GM21381 (cell line): Measurements from ENCODE around the gene FYB1.
"Not testable (repeated sequence)": the region's sequence is repeated elsewhere in the genome, so short reads cannot be mapped to it uniquely, and the experiment has no call there.

ENCODE experiments used
- ATAC-seq: cut with Tn5 transposase; IDR thresholded peaks from one replicate; pipeline ENCODE4 v1.9.1; 2021; ENCODE audit warnings: mild to moderate bottlenecking, moderate library complexity; ENCODE audit not compliant: unreplicated experiment

The FYB1 gene

DNA sequence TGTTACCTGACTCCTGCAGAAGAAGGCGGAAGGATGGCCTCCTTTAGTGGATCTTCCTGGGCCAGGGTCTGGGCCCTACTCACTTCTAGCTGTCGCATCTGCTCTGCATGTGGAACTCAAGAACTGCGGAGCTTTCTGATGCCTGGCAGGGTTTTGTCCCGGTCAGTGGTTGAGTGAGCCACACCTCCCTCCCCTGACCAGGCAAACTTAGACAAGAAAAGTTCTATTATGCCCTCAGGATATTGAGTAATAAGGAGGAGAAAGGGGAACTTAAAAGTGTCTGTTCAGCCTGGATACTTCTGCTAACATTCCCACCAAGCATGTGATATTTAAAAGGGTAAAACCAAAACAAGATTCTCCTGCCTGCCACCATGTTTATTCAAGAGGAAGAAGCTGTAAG lies at the start of gene FYB1:
Gene FYB1 (minus strand): TSS at position 127 of the 400 bp plus-strand sequence. CDS start 16,603 bp downstream, outside the sequence.
- no peak for ATAC-seq

GRCh38 chr5:39267186-39267585 lies 47.8 kb upstream of the FYB1 start:
- no peak for ATAC-seq

DNA sequence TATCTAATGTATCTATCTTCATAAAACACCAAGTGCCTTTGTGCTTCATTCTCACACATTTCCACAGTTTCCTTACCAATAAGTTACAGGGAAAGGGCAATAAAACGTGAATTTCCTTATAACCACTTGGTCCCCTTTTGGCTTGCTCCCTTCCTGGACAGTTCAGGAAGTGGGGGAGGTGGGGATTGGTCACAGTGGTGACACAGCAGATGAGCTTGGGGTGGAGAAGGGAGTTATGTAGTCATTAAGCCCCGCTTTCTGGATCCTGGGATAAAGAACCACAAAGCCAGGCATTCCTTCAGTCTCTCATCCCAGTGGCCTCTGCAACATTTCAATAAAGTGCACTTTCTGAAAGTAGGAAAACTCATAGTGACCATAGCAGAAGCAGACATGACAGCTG lies 47.1 kb upstream of the FYB1 start:
- ATAC-seq = no peak

- ATAC-seq = peak; percentile 92
These were observed 45.2 kb upstream of the FYB1 start for GRCh38 chr5:39264528-39264927.

DNA sequence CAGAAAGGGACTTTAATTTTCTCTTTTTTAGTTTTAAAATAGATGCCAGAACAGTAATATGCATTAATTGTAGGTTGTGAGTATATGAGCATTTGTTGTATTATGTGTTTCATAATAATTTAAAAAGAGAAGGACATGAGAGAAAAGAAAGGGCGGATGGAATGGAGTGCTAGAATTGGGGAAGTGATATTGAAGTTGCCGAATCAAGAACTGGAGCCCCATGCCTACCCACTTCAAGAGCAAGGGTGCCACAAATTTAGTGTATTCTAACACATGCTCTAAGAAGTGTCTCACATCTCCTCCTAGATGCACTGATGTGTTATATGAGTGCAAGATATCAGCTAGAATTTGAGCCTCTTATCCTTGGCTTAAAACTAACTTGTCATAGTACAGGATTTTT lies 43.6 kb upstream of the FYB1 start:
- no peak for ATAC-seq

- ATAC-seq = no peak
These were observed 40.7 kb upstream of the FYB1 start for GRCh38 chr5:39260095-39260494.

- no peak for ATAC-seq
These were observed 38.2 kb upstream of the FYB1 start for GRCh38 chr5:39257554-39257953.

DNA sequence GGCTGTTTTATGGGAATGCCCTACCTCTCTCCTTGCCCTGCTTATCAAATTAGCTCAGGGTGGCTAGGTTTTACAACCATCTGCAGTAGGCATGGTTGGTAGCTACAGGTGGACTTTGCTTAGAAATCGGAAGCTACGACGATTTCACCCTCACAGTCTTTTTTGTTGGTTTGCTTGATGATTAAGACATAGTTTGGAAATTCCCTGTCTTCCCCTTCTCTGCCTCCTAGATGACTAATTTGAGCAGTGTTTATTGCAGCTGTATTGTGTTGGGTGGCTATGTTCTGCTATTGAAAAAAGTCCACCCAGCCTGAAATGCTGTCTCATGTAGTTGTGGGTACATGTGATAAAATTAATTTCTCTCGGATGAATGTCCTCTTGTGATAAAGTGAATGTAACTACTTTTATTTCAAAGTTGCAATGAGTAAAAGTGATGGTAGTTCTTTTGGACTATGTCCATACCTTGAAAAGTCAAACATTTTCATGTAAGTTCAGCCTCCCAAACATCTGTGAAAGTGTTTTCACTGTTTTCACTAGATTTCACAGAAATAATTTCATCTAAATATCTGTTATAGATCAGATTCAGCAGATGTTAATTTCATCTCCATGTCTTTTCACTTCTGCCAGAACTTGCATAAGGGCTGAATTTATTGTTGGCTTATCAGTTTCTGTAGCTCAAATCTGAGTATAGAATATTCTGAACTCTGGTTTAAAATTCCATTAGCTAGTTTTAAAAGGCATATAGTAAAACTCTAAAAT lies 37.3 kb upstream of the FYB1 start:
- ATAC-seq = peak; percentile 72

DNA sequence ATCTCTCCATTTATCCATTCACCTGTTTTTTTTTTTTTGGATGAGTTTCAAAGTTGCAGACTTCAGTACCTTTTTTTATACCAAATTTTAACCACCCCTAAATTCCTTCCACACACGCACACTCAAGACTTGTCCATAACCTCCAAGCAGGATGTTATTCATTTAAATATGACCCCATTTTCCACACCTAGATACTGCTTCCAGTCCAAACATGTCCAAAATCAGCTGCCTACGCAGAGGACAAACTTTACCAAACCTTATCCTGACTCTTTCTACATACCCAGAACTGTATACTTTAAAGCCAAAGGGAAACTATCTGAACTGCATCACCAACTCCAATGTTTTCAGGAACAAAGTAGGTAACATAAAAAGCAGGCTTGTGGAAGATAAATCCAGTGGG lies 36.0 kb upstream of the FYB1 start:
- ATAC-seq = no peak

GRCh38 chr5:39254671-39255070 lies 35.3 kb upstream of the FYB1 start:
- ATAC-seq = no peak

GRCh38 chr5:39253196-39253595 lies 33.8 kb upstream of the FYB1 start:
- no peak for ATAC-seq

GRCh38 chr5:39249564-39250274 lies 30.4 kb upstream of the FYB1 start:
- no peak for ATAC-seq

- ATAC-seq = no peak
These were observed 29.7 kb upstream of the FYB1 start for GRCh38 chr5:39249069-39249468.

DNA sequence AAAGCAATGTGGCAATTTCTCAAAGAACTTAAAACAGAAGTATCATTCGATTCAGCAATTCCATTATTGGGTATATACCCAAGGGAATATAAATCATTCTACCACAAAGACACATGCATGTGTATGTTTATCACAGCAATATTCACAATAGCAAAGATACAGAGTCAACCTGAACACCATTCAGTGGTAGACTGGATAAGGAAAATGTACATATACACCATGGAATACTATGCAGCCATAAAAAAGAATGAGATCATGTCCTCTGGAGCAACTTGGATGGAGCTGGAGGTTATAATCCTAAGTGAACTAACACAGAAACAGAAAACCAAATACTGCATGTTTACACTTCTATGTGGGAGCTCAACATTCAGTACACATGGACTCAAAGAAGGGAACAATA lies 21.4 kb upstream of the FYB1 start:
- no peak for ATAC-seq

DNA sequence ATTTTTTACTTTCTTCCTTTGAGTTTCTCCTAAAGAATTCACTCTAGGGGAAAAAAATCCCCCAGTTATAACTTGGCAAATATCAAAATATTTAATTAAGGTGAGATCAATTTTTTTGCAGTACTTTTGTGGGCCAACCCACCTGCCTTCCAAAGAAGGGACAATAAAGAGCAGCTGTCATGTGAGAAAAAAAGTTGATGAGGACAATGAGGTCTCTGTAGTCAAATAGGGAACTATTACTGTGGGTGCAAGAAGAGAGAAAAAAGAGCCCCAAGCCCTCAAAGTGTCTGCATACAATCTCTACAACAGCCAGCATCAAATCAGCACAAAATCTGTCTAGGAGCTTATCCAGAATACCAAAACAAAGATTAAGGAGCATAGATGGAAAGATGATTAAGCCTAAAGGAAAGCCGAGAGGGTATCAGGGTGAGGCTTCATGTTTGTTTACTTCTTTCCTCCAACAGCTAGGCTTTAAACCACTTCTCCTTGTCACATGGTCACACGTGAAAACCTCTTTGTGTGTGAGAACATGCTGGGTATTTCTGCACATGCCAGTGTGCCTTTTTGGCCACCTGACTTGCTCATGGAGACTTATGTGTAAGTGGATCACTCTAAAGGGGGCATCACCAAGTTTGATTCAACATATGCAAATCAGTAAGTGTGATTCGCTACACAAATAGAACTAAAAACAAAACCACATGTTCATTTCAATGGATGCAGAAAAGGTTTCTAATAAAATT lies 19.2 kb upstream of the FYB1 start:
- no peak for ATAC-seq

GRCh38 chr5:39236718-39237117 lies 17.4 kb upstream of the FYB1 start:
- no peak for ATAC-seq

DNA sequence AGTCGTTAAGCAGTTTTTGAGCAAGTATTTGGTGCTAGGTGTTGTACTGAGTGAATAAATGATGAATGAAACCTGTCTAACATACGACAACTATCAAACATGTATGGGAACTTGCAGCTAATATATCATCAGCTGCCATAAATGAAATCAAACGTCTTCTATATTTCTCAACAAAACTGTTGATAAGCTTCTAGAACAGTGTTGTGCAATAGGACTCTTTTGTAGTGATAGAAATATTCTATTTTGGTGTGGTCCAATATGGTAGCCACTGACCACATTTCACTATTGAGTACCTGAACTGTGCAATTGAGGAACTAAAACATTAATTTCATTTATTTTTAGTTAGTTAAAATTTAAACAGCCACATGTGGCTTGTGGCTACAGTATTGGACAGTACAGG lies 16.3 kb upstream of the FYB1 start:
- ATAC-seq = no peak

- ATAC-seq = not testable (repeated sequence)
These were observed 15.1 kb upstream of the FYB1 start for GRCh38 chr5:39234494-39234893.

GRCh38 chr5:39233783-39234182 lies 14.4 kb upstream of the FYB1 start:
- no peak for ATAC-seq

DNA sequence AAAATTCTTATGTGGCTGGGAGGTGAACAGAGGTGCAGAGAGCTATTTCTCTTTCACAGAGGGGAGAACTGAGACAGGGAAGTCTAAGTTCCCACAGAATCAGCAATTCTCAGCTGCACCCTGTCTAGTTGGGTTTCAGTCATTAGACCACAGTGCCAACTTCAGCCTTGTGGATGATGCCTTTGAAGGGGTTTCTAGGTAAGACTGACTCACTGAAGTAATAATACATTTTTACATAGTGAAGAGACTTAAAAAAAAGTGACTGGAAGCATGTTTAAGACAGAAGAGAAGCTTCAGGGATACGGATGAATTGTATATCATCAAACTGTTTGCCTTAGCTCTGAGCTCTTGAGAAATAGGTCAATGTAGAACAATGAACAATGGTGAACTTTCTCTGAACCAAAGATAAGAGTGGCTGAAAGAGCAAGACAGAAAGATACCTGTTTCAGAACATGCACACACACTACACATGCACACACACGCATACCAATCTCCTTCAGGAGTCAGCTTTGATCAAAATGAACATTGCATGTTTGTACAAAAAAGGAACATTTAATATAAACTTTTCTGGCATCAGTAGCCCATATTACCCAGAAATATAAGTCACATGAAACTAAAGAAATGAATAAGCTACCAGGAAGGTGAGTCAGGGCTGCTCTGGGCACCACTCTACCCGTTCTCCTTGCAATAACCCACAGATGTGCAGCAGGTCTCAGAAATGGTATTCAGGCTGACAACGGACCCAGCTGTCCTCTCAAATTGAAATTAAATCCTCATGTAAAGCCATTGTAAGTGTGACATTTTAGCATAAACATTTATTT lies 12.6 kb upstream of the FYB1 start:
- peak; percentile 78 for ATAC-seq

DNA sequence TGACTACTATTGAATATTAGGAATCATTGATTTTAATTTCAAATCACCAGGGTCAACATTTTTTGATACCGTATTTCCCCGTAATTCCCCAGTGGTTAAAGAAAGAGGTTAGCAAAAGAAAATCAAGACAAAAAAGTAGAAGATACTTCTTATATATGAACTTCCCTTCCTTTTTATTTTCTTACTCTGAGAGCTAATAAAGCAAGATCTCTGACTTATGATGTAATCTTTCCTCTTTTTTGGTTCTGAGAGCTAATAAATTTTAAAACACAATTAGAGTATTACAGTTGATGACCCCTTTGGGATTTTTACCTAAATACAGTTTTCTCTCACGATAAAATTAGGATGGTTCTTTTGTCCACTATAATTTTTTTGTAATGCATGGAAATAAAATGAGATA lies 9.2 kb upstream of the FYB1 start:
- no peak for ATAC-seq
